Kidney tubule cell (primary cell): ENCODE measurements around the gene S1PR5.

ENCODE experiments used
- DNase-seq: peaks from one replicate; pipeline ENCODE4 v3.0.0-alpha.2; 2018; ENCODE audit warnings: low spot score

S1PR5 gene

GRCh38 chr19:10514211-10515145 is 2.8 kb downstream of the S1PR5 start:
- DNase-seq: no peak

GRCh38 chr19:10513223-10513622 is 4.0 kb downstream of the S1PR5 start:
- DNase-seq: no peak

- peak; percentile 45 for DNase-seq
These were observed 6.9 kb downstream of the S1PR5 start for GRCh38 chr19:10510301-10510802.

GRCh38 chr19:10508707-10509106 is 8.5 kb downstream of the S1PR5 start:
- DNase-seq: peak; percentile 28

DNA sequence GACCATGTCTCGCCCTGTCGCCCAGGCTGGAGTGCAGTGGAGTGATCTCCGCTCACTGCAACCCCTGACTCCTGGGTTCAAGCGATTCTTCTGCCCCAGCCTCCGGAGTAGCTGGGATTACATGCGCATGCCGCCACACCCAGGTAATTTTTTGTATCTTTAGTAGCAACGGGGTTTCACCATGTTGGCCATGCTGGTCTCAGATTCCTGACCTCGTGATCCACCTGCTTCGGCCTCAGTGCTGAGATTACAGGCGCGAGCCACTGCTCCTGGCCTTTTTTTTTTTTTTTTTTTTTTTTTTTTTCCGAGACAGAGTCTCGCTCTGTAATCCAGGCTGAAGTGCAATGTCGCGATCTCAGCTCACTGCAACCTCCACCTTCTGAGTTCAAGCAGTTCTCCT is 9.2 kb downstream of the S1PR5 start:
- DNase-seq: no peak

DNA sequence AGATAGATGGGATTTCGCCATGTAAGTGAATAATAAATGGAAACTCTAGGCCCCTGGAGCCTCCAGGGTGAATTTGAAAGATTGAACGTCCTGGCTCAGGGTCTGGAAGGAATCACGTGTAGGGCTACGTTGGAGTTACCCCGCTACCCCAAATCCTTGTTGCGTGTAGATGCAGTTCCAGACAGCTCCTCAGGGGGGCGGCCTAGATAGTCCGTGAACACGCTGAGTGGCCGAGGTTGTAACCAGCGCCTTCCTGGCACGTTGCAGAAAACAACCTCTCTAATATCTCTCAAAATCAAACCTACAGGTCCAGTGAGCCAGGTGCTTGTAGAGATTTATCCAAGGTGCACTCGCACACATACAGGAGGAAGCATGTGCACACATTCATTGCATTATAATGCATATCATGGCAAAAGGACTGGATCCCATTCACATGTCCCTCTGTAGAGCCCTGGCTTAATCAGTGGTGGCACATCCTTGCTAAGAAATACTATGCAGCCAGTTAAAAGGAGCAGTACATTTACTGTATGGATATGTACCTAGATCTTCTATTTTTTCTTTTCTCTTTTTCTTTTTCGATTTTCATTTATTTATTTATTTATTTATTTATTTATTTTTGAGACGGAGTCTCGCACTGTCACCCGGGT is 11.5 kb downstream of the S1PR5 start:
- DNase-seq: peak; percentile 62

DNA sequence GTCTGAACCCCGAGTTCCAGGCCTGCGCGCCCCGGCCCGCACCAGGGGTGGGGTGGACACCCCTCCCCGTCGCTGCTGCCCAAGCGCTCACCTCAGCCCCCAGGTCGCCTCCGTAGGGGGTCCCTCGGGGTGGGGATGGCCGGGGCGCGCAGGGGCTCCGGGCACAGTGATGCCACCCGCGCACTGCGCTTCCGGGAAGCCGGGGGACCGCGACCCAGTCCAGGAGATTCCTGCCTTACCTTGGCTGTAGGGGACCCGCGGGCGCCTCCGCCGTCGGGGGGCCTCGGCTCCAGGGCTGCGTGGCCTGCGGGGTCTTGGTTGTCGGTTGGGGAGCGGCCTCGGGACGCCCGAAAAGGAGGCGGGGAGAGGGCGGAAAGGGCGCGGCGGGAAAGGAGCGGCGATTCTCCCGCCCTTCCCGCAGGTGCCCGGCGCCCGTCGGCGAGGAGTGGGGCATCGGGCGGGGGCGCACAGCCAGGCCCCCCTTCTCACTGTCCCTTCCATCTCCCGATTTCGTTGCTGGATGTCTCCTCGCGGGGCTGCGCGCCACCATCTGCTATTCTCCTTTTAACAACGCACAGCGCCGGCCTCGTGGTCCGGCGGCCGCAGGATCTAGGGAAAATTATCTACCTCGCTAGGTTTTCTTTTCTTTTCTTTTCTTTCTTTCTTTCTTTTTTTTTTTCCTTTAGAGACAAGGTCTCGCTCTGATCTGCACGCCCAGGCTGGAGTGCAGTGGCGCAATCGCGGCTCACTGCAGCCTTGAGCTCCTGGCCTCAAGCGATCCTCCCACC is 14.1 kb downstream of the S1PR5 start, which contains the start of gene KEAP1:
Gene KEAP1 (minus strand): TSS at position 355 of the 788 bp plus-strand sequence. CDS start 3,323 bp downstream, outside the sequence.
- peak; percentile 40 for DNase-seq

GRCh38 chr19:10502524-10503001 is 14.7 kb downstream of the S1PR5 start:
- DNase-seq: peak; percentile 94

DNA sequence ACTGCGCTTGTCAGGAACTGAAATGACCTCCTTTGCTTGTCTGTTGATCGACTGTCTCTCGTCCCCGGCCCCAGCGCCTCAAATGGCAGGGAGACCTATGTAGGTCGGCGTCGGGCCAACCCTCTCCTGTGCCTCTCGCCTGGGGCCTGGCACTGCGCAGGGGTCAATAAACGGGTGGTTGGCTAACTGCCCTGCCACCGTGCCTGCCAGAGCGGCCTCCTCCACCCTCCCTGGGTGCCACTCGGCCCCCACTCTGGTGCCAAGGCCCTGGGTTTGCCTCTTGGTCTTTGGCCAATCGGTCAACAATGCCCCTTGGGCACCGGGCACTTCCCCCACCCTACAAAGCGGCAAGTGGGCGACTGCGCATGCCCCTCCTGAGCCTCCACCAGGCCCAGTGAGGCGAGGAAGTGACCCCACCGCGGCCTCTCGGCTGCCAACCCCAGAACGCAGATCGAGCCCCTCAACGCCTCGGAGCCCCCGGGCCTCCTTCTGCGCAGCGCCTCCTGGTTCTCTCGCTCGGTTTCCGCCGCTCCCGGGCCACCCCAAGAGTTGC is 15.2 kb downstream of the S1PR5 start:
- DNase-seq: peak; percentile 69

- no peak for DNase-seq
These were observed 17.0 kb downstream of the S1PR5 start for GRCh38 chr19:10500247-10500592.

DNA sequence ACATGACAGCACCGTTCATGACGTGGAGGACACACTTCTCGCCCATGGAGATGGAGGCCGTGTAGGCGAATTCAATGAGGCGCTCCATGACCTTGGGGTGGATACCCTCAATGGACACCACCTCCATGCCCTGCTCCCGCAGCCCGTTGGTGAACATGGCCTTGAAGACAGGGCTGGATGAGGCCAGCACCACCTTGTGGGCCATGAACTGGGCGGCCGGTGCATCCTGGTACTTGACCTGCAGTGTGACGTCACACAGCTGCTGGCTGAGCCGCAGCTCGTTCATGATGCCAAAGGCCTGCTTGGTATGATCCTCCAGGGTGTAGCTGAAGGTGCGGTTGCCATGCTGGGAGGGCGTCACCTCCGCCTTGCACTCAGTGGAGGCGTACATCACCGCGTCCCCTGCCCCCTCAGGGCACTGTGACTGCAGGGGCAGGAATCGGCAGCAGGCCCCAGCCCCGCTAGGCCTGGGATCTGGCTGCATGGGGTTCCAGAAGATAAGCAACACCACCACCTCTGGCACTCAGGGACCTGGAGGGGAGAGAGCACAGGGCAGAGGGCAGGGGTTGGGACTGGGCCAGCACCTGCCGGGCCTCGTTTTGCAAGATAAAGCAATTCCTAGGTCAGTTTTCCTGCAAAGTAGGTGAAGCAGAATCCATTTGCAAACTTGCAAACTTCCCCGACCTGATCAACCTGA is 17.5 kb downstream of the S1PR5 start:
- no peak for DNase-seq

DNA sequence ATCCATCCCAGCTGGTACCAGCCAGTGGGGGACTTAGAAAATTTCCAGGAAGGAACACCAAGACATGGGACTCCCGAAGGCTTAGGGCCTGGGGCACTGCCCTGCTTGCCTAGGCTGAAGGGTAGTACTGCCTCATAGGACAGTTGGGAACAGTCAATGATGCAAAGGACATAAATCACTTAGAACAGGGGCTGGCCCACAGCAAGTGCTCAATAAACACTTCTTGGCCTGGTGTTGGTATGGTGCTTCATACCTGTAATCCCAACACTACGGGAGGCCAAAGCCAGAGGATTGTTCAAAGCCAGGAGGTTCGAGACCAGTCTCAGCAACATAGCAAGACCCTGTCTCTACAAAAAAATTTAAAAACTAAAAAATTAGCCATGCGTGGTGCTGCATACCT is 19.9 kb downstream of the S1PR5 start:
- no peak for DNase-seq

DNA sequence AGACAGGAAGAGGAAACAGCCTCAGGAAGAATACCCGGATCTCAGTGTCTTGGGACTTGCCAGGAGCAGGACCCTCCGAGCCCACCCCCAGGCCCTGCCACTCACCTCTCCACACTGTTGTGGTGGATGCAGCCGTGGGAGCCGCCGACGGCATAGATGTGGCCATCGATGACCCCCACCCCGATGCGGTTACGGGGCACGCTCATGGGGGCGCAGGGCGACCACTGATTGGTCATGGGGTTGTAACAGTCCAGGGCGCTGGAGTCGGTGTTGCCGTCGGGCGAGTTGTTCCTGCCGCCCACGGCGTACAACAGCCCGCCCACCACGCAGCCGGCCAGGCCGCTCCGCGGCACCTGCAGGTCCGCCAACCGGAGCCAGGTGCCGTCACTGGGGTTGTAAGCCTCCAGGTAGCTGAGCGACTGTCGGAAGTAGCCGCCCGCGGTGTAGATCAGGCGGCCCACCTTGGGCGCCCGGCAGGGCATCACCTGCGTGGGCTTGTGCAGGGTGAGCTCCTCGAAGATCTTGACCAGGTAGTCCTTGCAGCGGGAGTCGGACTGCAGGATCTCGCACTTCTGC is 25.7 kb downstream of the S1PR5 start:
- DNase-seq: no peak

DNA sequence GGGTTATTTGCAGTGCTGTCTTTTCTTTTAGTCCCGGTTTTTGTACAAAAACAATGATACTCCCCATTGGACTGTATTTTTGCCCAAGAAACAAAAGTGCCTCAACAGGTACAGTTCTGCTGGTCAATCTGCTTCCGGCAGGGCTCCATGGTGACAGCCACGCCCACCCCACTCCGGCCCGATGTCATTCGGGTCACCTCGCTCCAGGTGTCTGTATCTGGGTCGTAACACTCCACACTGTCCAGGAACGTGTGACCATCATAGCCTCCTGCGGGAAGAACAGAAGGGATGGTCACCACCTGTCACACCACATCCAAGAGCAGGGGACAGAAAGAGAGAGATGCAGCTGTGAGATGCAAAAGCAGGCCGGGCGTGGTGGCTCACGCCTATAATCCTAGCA is 30.7 kb downstream of the S1PR5 start:
- no peak for DNase-seq

DNA sequence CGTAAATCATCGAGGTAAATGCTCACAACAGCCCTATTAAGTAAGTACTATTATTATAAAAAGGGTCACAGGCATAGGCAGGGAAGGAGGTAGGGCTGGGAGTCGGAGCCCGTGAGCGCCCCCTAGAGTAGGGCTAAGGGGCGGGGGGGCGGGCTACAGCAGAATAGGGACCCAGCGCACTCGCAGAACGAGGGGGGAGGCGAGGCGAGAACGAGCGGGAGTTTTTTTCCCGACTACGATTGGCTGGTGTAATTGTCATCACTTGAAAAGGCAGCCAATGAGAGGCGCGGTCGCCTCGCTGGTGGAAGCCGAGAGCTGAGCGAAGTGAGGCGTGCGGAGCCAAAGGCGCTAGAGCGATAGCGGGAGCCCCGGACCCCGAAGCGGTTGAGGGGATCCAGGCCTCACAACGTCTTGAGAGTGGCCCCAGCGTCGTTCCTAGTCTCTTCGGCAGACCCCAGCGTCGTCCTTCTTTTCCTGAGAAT is 38.3 kb downstream of the S1PR5 start:
- DNase-seq: peak; percentile 82

- no peak for DNase-seq
These were observed 38.8 kb downstream of the S1PR5 start for GRCh38 chr19:10478476-10478875.

- DNase-seq: no peak
These were observed 42.2 kb downstream of the S1PR5 start for GRCh38 chr19:10474962-10475451.

- DNase-seq: no peak
These were observed 44.1 kb downstream of the S1PR5 start for GRCh38 chr19:10473192-10473591.

DNA sequence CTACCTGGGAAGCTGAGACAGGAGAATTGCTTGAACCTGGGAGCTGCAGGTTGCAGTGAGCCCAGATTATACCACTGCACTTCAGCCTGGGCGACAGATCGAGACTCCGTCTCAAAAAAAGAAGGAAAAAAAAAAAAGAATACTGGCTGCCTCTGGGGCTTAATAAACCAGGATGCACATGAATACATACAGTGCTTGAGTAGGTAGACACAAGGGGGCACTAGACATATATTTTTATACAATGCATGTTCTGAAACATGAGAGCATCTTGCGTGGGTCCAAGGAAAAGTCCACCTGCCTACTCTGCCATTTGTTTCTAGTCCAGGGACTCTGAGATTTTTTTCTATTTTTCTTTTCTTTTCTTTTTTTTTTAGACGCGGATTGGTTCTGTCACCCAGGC is 45.3 kb downstream of the S1PR5 start:
- peak; percentile 41 for DNase-seq

DNA sequence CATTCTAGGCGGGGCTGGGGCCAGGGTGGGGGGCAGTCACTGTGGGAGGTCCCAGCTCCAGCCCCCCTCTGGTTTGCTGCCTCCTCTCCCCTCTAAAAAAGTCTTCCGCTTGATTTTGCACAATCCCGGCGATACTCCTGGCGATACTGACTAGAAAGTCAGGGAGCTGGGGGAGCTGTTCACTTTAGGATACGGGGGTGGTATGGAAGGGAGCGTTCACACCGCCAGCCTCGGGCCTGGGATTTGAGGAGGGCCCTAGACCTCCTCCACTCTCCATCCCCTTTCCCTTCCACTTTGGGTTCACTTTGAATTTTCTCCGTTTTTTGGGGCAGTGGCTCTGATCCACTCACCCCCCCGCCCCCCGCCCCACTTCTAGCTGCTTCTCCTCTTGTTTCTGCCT is 49.1 kb downstream of the S1PR5 start:
- no peak for DNase-seq
